HFFc6 (cell line): ENCODE data around the gene ALX3. TPM values are rescaled to one million over a fixed set of nuclear protein-coding genes. Genes with fewer than 3 reads are reported as not detected.
A peak's percentile ranks its signal among the peaks of the same experiment; 100 is the strongest.

ENCODE experiments used
- DNase-seq: peaks from one replicate; pipeline ENCODE4 v3.0.0-alpha.2; 2018
- H3K27ac Mint-ChIP-seq: 2 replicates; pipeline ENCODE4 v1.8.0; 2020; ENCODE audit warnings: mild to moderate bottlenecking, mixed read lengths
- H3K27me3 Mint-ChIP-seq: 2 replicates; pipeline ENCODE4 v1.8.0; 2021; ENCODE audit warnings: mild to moderate bottlenecking, moderate library complexity, mixed read lengths; ENCODE audit not compliant: insufficient read depth
- H3K36me3 Mint-ChIP-seq: 2 replicates; pipeline ENCODE4 v1.8.0; 2021; ENCODE audit warnings: low read depth, mixed read lengths
- H3K4me1 Mint-ChIP-seq: 2 replicates; pipeline ENCODE4 v1.8.0; 2020; ENCODE audit warnings: low read depth, mixed read lengths
- H3K4me3 Mint-ChIP-seq: 2 replicates; pipeline ENCODE4 v1.8.0; 2020; ENCODE audit warnings: mild to moderate bottlenecking, moderate library complexity, mixed read lengths
- H3K9me3 Mint-ChIP-seq: 2 replicates; pipeline ENCODE4 v1.8.0; 2020; ENCODE audit warnings: mild to moderate bottlenecking, mixed read lengths
- CTCF ChIP-seq: fragments of 200-600 bp; sonication (generic); IDR thresholded peaks from 2 replicates; pipeline ENCODE4 v1.5.0; 2021; ENCODE audit warnings: antibody characterized with exemption, mild to moderate bottlenecking
- total RNA-seq, 6 experiments: library from RNA; stranded (reverse); fragmentation: NEBNext Ultra II Directional; extraction: Animal tissue kit (Norgen Biotek cat#: 25700); gene quantifications; 2 replicates in 1 of 6; 3 replicates in 5 of 6; pipeline ENCODE4 v1.2.3, GENCODE V29; 2021

ALX3 gene
- total RNA-seq, 6 experiments from 2014 or later = 1.0 to 10.0 (median 1.4) TPM

DNA sequence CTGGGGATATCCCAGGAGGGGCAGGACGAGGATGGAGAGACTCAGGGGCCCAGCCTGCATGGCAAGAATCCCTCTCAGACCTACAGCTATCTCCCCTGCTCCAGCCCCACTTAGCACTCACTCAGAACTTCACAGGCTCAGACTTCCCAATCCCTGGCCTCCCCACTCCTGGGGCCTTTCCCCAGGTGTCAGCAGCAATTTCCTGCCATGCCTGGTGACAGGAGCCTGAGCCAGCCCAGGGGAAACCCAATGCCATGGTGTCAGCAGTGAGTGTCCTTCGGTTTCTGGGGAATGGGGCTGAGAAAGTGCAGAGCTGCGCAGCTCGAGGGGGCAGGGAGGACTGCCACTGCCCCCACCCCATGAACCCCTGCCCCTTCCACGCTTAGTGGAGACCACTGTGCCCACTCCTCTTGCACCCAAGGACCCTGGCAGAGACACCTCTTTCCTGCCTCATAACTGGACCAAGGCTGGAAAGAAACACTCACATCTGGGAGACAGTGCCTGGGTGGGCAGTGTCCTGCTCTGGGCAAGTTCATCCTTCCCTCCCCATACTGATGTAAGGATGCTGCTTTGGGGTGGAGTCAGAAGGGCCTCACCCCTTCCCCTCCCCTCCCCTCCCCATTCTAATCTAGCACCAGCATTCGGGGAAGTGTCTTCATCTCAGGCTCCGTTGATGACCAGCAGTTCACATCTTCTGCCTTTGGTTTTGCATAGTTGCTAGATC is 24.6 kb upstream of the ALX3 start:
- H3K9me3 Mint-ChIP-seq = no peaks in the 10 kb centered on the region
- peaks cover 4% of the 10 kb centered on the region; the same call in 1 of the 2 replicates for H3K27me3 Mint-ChIP-seq
- H3K4me3 Mint-ChIP-seq = no peak overlapping the region
- H3K36me3 Mint-ChIP-seq = no peaks in the 10 kb centered on the region
- no peak for TF ChIP-seq CTCF
- DNase-seq = no peak
- H3K27ac Mint-ChIP-seq = no peak overlapping the region
- H3K4me1 Mint-ChIP-seq = peaks cover 28% of the 10 kb centered on the region

GRCh38 chr1:110092991-110093390 is 22.5 kb upstream of the ALX3 start:
- H3K9me3 Mint-ChIP-seq = no peaks in the 10 kb centered on the region
- DNase-seq = no peak
- peaks cover 9% of the 10 kb centered on the region for H3K27me3 Mint-ChIP-seq
- peaks cover 31% of the 10 kb centered on the region for H3K4me1 Mint-ChIP-seq
- TF ChIP-seq CTCF = no peak
- no peak overlapping the region for H3K27ac Mint-ChIP-seq
- no peak overlapping the region for H3K4me3 Mint-ChIP-seq
- H3K36me3 Mint-ChIP-seq = no peaks in the 10 kb centered on the region

GRCh38 chr1:110091791-110092190 is 21.3 kb upstream of the ALX3 start:
- Mint-ChIP-seq H3K27me3 (peaks cover 10% of the 10 kb centered on the region), H3K36me3 (no peaks in the 10 kb centered on the region), H3K4me1 (peaks cover 40% of the 10 kb centered on the region), H3K27ac (peak overlapping the region; percentile 57; the same call in 1 of the 2 replicates), H3K9me3 (no peaks in the 10 kb centered on the region), H3K4me3 (no peak overlapping the region)
- DNase-seq = peak; percentile 59
- TF ChIP-seq CTCF = no peak

- H3K36me3 Mint-ChIP-seq = no peaks in the 10 kb centered on the region
- no peaks in the 10 kb centered on the region for H3K9me3 Mint-ChIP-seq
- no peak overlapping the region for H3K4me3 Mint-ChIP-seq
- peaks cover 44% of the 10 kb centered on the region for H3K4me1 Mint-ChIP-seq
- TF ChIP-seq CTCF = no peak
- H3K27me3 Mint-ChIP-seq = peaks cover 10% of the 10 kb centered on the region
- peak overlapping the region; percentile 19; the same call in 1 of the 2 replicates for H3K27ac Mint-ChIP-seq
- no peak for DNase-seq
Observed at GRCh38 chr1:110091381-110091780, 20.9 kb upstream of the ALX3 start.

DNA sequence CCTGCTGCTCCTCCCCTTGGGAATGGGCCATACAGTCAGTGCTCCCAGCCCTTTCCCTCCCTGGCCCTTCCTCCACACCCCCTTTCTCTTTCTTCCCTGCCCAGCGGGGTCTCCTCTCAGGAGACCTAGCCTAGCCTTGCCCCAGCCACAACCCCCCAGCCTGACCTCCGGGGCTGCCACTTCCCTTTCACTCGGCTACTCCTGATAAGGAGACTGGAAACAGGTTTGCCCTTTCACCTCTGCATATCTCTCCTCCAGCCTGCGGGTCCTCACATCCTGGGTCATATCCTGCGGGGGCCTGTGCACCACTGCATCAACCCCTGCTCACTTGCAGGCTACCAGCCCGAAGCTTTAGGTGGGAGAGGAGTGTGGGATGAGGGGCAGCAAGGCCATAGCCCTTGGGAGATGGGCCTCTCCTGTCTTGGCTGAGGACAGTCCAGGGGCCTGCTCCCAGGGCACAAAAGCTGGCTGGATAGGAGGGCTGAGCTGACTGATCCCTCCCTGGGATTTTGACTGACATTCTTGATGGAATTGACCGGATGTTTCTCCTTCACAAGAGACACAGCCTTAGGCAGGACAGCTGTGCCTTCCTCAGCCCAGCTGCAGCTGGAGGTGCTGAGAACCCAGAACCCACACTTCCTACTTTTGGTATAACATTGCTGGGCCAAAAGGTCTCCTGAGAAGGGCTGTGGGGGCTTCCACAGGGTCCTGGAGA is 19.2 kb upstream of the ALX3 start:
- Mint-ChIP-seq H3K27me3 (peaks cover 12% of the 10 kb centered on the region), H3K4me1 (peaks cover 61% of the 10 kb centered on the region), H3K36me3 (no peaks in the 10 kb centered on the region), H3K27ac (no peak overlapping the region; the same call in 1 of the 2 replicates), H3K9me3 (no peaks in the 10 kb centered on the region), H3K4me3 (no peak overlapping the region)
- no peak for DNase-seq
- TF ChIP-seq CTCF = no peak
